HG02970 (cell line): ENCODE data around the gene CDK7.
"Not testable (repeated sequence)": the region's sequence is repeated elsewhere in the genome, so short reads cannot be mapped to it uniquely, and the experiment has no call there.

ENCODE experiments used
- ATAC-seq: cut with Tn5 transposase; IDR thresholded peaks from one replicate; pipeline ENCODE4 v1.9.1; 2021; ENCODE audit warnings: mild to moderate bottlenecking, moderate library complexity, moderate number of reproducible peaks; ENCODE audit not compliant: unreplicated experiment, low FRiP score

The CDK7 gene

GRCh38 chr5:69231851-69232250 lies 2.8 kb upstream of the CDK7 start:
- ATAC-seq = no peak

- ATAC-seq = not testable (repeated sequence)
Observed at GRCh38 chr5:69236733-69237132, 2.0 kb downstream of the CDK7 start.

- no peak for ATAC-seq
Observed at GRCh38 chr5:69237877-69238276, 3.2 kb downstream of the CDK7 start.

- ATAC-seq = no peak
Observed at GRCh38 chr5:69238760-69239251, 4.1 kb downstream of the CDK7 start.

GRCh38 chr5:69242215-69242927 lies 7.7 kb downstream of the CDK7 start:
- ATAC-seq = no peak

- ATAC-seq = no peak
Observed at GRCh38 chr5:69245031-69245430, 10.3 kb downstream of the CDK7 start.

GRCh38 chr5:69248019-69248418 lies 13.3 kb downstream of the CDK7 start:
- ATAC-seq = no peak

- ATAC-seq = no peak
Observed at GRCh38 chr5:69250593-69250992, 15.9 kb downstream of the CDK7 start.

- ATAC-seq = no peak
Observed at GRCh38 chr5:69252437-69252836, 17.8 kb downstream of the CDK7 start.

GRCh38 chr5:69255940-69256339 lies 21.3 kb downstream of the CDK7 start:
- ATAC-seq = not testable (repeated sequence)

GRCh38 chr5:69257577-69257976 lies 22.9 kb downstream of the CDK7 start:
- no peak for ATAC-seq

GRCh38 chr5:69261034-69261433 lies 26.3 kb downstream of the CDK7 start:
- ATAC-seq = no peak

- no peak for ATAC-seq
Observed at GRCh38 chr5:69265931-69266330, 31.2 kb downstream of the CDK7 start.

GRCh38 chr5:69268899-69269298 lies 34.2 kb downstream of the CDK7 start:
- ATAC-seq = no peak

GRCh38 chr5:69270840-69271239 lies 36.2 kb downstream of the CDK7 start:
- ATAC-seq = no peak

- ATAC-seq = no peak
Observed at GRCh38 chr5:69271376-69271775, 36.7 kb downstream of the CDK7 start.

- ATAC-seq = no peak
Observed at GRCh38 chr5:69275563-69275962, 40.9 kb downstream of the CDK7 start.

- ATAC-seq = no peak
Observed at GRCh38 chr5:69276422-69277174, 41.9 kb downstream of the CDK7 start.

GRCh38 chr5:69279517-69279916 lies 44.8 kb downstream of the CDK7 start:
- ATAC-seq = no peak

- ATAC-seq = no peak
Observed at GRCh38 chr5:69281114-69281513, 46.4 kb downstream of the CDK7 start.

GRCh38 chr5:69284203-69284602 lies 49.5 kb downstream of the CDK7 start:
- ATAC-seq = no peak
